NCI-H2196 treated with DMSO at 0.1 percent for 48 hours (cell line): Measurements from ENCODE around the gene NCAPG2.
A peak's percentile ranks its signal among the peaks of the same experiment; 100 is the strongest.
"Not testable (repeated sequence)": the region's sequence is repeated elsewhere in the genome, so short reads cannot be mapped to it uniquely, and the experiment has no call there.

Experiments
- DNase-seq: peaks from one replicate; lab custom pipeline; 2025; ENCODE audit not compliant: unreplicated experiment; lab: John Stamatoyannopoulos, UW

The NCAPG2 gene

GRCh38 chr7:158638001-158638400 lies 66.6 kb downstream of the NCAPG2 start:
- no peak for DNase-seq

- DNase-seq: no peak
Measured at GRCh38 chr7:158633055-158633956, 71.3 kb downstream of the NCAPG2 start.

- DNase-seq: no peak
Measured at GRCh38 chr7:158631574-158632195, 72.9 kb downstream of the NCAPG2 start.

GRCh38 chr7:158626289-158626688 lies 78.3 kb downstream of the NCAPG2 start:
- not testable (repeated sequence) for DNase-seq

- no peak for DNase-seq
Measured at GRCh38 chr7:158623241-158623640, 81.4 kb downstream of the NCAPG2 start.

GRCh38 chr7:158620839-158621441 lies 83.7 kb downstream of the NCAPG2 start:
- no peak for DNase-seq

- DNase-seq: no peak
Measured at GRCh38 chr7:158620418-158620817, 84.2 kb downstream of the NCAPG2 start.

GRCh38 chr7:158618745-158619140 lies 85.9 kb downstream of the NCAPG2 start:
- no peak for DNase-seq

GRCh38 chr7:158617737-158618128 lies 86.9 kb downstream of the NCAPG2 start:
- no peak for DNase-seq

GRCh38 chr7:158616050-158616449 lies 88.6 kb downstream of the NCAPG2 start:
- DNase-seq: no peak

GRCh38 chr7:158614700-158615099 lies 89.9 kb downstream of the NCAPG2 start:
- no peak for DNase-seq

GRCh38 chr7:158613481-158613880 lies 91.1 kb downstream of the NCAPG2 start:
- peak; percentile 3 for DNase-seq

GRCh38 chr7:158612546-158612945 lies 92.1 kb downstream of the NCAPG2 start:
- no peak for DNase-seq

GRCh38 chr7:158611541-158611940 lies 93.1 kb downstream of the NCAPG2 start:
- no peak for DNase-seq

GRCh38 chr7:158609313-158609974 lies 95.2 kb downstream of the NCAPG2 start:
- no peak for DNase-seq

GRCh38 chr7:158607563-158607962 lies 97.0 kb downstream of the NCAPG2 start:
- DNase-seq: no peak

GRCh38 chr7:158606671-158607424 lies 97.8 kb downstream of the NCAPG2 start:
- no peak for DNase-seq

GRCh38 chr7:158606129-158606528 lies 98.5 kb downstream of the NCAPG2 start:
- no peak for DNase-seq

GRCh38 chr7:158603773-158604755 lies 100.5 kb downstream of the NCAPG2 start:
- DNase-seq: no peak
